G401 (cell line): ENCODE results near the gene ESAM. TPM values are rescaled to one million over a fixed set of nuclear protein-coding genes. Genes with fewer than 3 reads are reported as not detected.

ENCODE experiments used
- DNase-seq: peaks from one replicate; pipeline ENCODE4 v3.0.0-alpha.2; 2015; ENCODE audit warnings: low spot score
- in situ Hi-C: cut with HindIII; loops from 2 replicates; pipeline ENCODE4 v1.10.0; 2016; ENCODE audit warnings: low sequenced_read_pairs, mixed read lengths
- total RNA-seq: library from RNA; depleted of rRNA; stranded (reverse); fragments of >200 nt; shearing (Covaris generic); gene quantifications from 2 replicates; pipeline ENCODE4 v1.2.3, GENCODE V29; 2014

The ESAM gene
- total RNA-seq, 1 experiment from 2014 or later = not detected

GRCh38 chr11:124739479-124740276 is 22.4 kb downstream of the ESAM start, which contains the start of gene NRGN:
Gene NRGN, plus strand, starts transcription at chr11:124739942. Its CDS starts 143 bp downstream, at chr11:124740085.
- in situ Hi-C loops = no loop called here
- peak; percentile 73 for DNase-seq

GRCh38 chr11:124738713-124739478 is 23.2 kb downstream of the ESAM start:
- in situ Hi-C loops = no loop called here
- DNase-seq = peak; percentile 24

DNA sequence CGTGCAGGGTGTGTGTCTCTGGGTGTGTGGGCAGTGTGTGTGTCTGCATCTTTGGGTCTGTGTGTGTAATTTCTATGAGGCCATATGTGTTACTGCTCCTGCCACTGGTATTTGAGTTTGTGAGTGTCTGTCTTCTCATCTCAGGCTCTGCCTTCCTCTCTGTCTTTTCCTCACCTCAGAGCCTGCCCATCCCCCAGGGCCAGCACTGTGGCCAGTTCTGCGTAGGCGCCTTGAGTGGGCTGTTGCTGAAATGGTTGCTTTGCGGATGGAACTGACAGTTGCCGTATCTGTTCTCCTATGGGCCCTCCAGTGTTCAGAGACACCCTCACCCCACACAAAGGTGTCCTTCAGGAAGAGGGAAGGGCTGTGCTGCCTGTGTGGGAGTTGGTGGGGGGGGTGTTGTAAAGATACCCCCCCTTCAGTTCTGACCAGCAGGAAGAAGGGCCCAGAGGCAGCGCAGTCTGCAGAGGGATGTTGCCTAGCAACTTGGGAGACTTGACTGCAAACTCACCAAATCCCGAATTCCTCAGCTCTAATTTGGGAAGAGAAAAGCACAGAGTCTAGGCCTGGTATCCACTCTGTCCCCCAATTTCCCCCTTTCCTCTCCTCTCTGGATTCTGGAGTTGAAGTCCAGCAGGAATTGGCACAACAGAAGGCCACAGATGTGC is 24.3 kb downstream of the ESAM start:
- in situ Hi-C loops = no loop called here
- no peak for DNase-seq

DNA sequence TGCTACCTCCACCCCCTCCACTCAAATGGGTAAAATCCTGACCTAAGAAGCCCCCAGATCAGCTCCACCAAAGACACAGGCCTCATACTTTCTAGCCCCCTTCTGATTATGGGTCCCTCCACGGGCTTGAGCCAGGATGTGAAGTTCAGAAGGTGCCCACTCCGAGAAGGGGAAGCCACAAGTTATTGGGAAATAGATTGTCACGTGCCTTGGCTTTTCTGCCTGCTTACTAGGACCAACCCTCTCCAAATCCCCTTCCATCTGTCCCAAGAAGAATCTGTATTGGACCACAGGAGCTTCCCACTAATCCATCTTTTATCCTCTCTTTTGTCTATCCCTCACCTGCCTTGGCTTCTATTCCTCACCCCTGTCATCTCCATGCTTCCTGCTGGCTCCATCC is 25.4 kb downstream of the ESAM start:
- DNase-seq = no peak
- in situ Hi-C loops = no loop called here

- no peak for DNase-seq
- in situ Hi-C loops = no loop called here
Observed at GRCh38 chr11:124732230-124732629, 29.9 kb downstream of the ESAM start.

DNA sequence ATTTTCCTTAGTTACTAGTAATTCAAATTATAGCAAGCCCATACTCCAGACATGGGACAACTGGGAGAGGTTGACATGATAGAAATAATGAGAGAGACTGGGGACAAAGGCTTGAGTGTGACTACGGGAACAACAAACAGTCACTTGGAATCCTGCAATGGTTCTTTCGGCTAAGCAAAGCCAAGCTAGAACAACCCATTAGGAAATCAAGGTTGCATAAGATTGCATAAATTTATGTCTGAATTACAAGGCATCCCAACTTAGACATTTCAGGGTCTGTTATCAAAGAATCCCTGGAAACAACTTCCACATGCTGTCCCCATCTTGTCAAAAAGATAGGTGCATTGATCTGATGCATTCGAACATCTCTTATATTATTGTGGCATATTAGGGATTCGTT is 32.5 kb downstream of the ESAM start:
- DNase-seq = no peak
- in situ Hi-C loops = no loop called here

GRCh38 chr11:124728134-124728533 is 34.0 kb downstream of the ESAM start:
- DNase-seq = no peak
- in situ Hi-C loops = no loop called here

GRCh38 chr11:124727474-124727873 is 34.6 kb downstream of the ESAM start:
- in situ Hi-C loops = no loop called here
- DNase-seq = no peak

- DNase-seq = no peak
Observed at GRCh38 chr11:124725719-124726105, 36.4 kb downstream of the ESAM start.

DNA sequence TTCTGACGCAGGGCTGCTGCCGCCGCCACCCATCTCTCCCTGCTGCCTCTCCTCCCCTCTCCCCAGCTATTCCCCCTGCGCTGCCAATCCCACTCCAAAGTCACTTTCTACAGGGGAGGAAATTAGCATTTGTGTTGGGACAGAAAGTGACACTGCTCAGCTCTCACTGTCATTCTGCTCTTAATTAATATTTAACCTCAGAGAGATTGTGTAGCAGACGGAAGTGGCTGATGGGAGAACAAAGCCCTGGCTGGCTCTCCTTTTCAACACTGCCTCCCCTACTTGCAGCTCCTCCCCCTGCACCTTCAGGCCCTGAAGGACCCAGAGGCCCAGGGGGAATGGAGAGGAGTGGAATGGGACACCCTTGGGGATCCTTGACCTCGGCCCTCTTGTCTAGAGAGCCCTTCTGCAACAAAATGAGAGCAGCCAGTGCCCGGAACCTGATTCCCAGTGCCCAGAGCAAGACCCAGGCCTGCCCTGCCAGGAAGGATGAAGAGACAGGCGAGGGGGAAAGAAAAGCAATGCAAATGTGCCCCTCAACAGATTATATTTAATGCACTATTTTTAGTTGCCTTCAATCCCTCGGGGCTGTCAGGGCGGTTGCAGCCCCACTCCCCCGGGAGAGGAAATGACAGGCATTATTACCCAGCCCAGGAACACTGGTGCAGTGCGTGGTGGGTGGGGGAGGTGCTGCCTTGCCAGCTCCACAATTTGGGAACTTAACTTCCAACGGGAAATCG is 36.9 kb downstream of the ESAM start:
- DNase-seq = no peak
- in situ Hi-C loops = no loop called here

More at GRCh38 chr11:124725719-124726105, 36.4 kb downstream of the ESAM start:
- in situ Hi-C loops = no loop called here

GRCh38 chr11:124722176-124722575 is 39.9 kb downstream of the ESAM start:
- in situ Hi-C loops = no loop called here
- DNase-seq = no peak

- DNase-seq = no peak
- in situ Hi-C loops = no loop called here
Observed at GRCh38 chr11:124719534-124719933, 42.6 kb downstream of the ESAM start.

DNA sequence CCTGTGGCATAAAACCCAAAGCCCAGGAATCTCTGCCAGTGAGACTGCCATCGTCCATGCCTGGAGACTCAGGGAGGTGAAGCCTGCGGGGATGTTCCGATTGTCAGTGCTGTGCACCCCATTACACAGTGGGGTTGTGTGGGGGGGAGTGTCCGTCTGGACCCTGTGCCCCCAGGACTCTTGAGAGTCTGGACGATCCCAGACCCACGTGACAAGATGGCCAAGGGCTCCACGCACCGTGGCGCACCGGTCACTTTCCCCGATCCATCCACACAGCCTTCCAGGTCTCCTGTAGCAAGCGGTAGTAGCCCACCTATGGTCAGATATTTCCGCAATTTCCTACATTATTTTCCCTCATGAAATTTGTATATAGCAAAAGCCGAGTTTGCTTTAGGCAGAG is 43.3 kb downstream of the ESAM start:
- in situ Hi-C loops = no loop called here
- no peak for DNase-seq

- DNase-seq = peak; percentile 26
- in situ Hi-C loops = no loop called here
Observed at GRCh38 chr11:124717786-124718651, 44.1 kb downstream of the ESAM start.

DNA sequence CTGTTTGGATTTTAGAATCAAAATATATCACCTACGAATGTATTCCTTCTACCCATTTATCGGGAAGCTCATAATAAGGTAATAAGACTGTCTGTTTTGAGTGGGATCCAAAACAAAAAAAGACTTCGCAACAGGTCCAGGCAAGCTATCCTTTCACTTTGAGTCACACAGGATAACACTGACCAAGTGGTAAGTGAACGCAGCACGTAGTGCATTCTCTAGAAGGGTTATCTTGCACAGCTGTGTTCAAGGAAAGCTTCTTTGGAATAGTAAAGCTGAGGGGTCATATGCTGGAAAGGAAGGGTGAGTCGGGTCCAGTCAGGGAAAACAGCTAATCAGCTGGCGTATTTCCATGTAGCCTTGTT is 44.7 kb downstream of the ESAM start:
- DNase-seq = no peak
- in situ Hi-C loops = no loop called here

DNA sequence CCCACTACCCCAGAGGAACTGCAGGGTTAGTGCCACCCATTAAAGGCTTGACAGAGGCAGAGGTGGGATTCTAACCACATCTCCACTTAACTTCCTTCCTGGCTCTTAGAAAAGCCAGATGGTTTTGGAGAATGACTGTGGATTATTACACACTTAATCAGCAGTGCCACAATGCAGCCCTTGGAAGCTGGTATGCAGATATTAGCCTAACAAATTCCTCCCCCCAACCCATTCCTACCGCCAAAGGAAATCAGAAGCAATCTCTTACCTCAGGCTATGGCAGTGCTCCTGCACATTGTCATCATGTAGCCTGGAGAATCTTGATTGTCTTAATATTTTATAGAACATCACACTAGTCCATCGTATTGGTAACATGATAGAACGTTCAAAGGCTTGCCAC is 45.5 kb downstream of the ESAM start:
- in situ Hi-C loops = no loop called here

DNA sequence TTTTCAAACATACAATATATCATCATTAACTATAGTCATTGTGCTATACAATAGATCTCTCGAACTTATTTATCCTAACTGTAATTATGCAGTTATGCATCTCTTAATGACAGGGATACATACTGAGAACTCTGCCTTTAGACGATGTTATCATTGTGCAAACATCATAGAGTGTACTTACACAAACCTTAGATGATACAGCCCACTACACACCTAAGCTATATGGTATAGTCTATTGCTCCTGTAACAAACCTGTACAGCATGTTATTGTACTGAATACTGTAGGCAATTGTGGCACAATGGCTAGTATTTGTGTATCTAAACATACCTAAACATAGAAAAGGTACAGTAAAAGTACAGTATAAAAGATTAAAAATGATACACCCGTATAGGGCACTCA is 49.7 kb downstream of the ESAM start:
- in situ Hi-C loops = no loop called here

More for the DNA sequence above, 45.5 kb downstream of the ESAM start:
- DNase-seq = no peak

DNA sequence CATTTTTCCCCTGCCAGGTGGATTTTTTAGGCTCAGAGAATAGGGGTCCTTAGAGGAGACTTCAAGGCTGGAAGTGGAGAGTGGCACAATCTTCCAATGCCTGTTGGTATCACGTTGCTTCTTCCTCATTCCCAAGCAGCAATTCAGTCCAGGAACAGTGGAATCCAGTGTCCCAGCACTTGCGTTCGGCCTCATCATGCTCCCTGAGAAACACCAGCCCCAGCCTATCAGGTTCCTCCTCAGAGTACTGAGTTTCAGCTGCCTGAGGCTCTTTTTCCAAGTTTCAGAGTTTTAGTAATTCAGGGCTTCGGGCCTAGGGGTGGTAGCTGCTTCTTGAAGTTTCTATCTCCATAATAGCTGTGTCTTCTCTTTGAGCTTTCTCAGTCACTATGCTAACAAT is 54.3 kb downstream of the ESAM start:
- DNase-seq = no peak
- in situ Hi-C loops = no loop called here

More for the DNA sequence above, 49.7 kb downstream of the ESAM start:
- DNase-seq = no peak
